Liver (tissue), 9 donors: ENCODE results near the gene LYRM7. TPM values are rescaled to one million over a fixed set of nuclear protein-coding genes. Genes with fewer than 3 reads are reported as not detected.

ENCODE experiments used
- DNase-seq: peaks from one replicate; pipeline ENCODE4 v3.0.0-alpha.2; 2017; ENCODE audit warnings: low spot score
- H3K27ac ChIP-seq, 2 donors: one replicate each; pipeline ENCODE4 v1.7.0; 2013; ENCODE audit warnings: inconsistent platforms in 2 of 2, low read length in 2 of 2, control low read depth in 1 of 2, low read depth in 1 of 2, mild to moderate bottlenecking in 1 of 2
- H3K27me3 ChIP-seq, 4 donors: one replicate each; pipeline versions ENCODE4 v1.6.1 to v1.7.0; 2013; ENCODE audit warnings: low read length in 3 of 4, inconsistent platforms in 1 of 4, mild to moderate bottlenecking in 1 of 4, moderate library complexity in 1 of 4; ENCODE audit not compliant: control insufficient read depth in 4 of 4, insufficient read depth in 4 of 4
- H3K36me3 ChIP-seq, 4 donors: one replicate each; pipeline versions ENCODE4 v1.6.1 to v1.7.0; 2013; ENCODE audit warnings: low read length in 3 of 4, mild to moderate bottlenecking in 3 of 4, low read depth in 1 of 4, moderate library complexity in 1 of 4; ENCODE audit not compliant: control insufficient read depth in 4 of 4, insufficient read depth in 3 of 4
- H3K4me1 ChIP-seq, 4 donors: one replicate each; pipeline versions ENCODE4 v1.6.1 to v1.7.0; 2013; ENCODE audit warnings: low read length in 3 of 4, mild to moderate bottlenecking in 3 of 4, moderate library complexity in 1 of 4; ENCODE audit not compliant: control insufficient read depth in 4 of 4, insufficient read depth in 4 of 4
- H3K4me3 ChIP-seq, 3 donors: one replicate each; pipeline versions ENCODE4 v1.6.1 to v1.7.0; 2013; ENCODE audit warnings: low read length in 3 of 3, control low read depth in 1 of 3, low read depth in 1 of 3, mild to moderate bottlenecking in 1 of 3
- H3K9ac ChIP-seq, 2 donors: one replicate each; pipeline ENCODE4 v1.7.0; 2013; ENCODE audit warnings: low read length in 2 of 2, mild to moderate bottlenecking in 2 of 2, moderate library complexity in 2 of 2, control low read depth in 1 of 2, low read depth in 1 of 2
- H3K9me3 ChIP-seq, 4 donors: one replicate each; pipeline versions ENCODE4 v1.6.1 to v1.7.0; 2013; ENCODE audit warnings: low read length in 3 of 4; ENCODE audit not compliant: control insufficient read depth in 4 of 4
- ATF3 ChIP-seq: IDR thresholded peaks from 2 replicates; pipeline ENCODE4 v1.6.1; 2016; ENCODE audit warnings: antibody characterized with exemption
- CTCF ChIP-seq: fragments of 150-350 bp; IDR thresholded peaks from 2 replicates; pipeline ENCODE4 v1.5.1; 2017; ENCODE audit warnings: improper control_type of control experiment, low read depth, low read length; ENCODE audit not compliant: missing input control
- EGR1 ChIP-seq, 2 donors: IDR thresholded peaks; 2 replicates each; pipeline ENCODE4 v1.6.1; 2016 to 2018; ENCODE audit warnings: antibody characterized with exemption in 2 of 2, low read depth in 2 of 2
- FOXA1 ChIP-seq: IDR thresholded peaks from 2 replicates; pipeline ENCODE4 v1.6.1; 2016; ENCODE audit warnings: antibody characterized with exemption
- HNF4G ChIP-seq: IDR thresholded peaks from 2 replicates; pipeline ENCODE4 v1.6.1; 2016; ENCODE audit warnings: antibody characterized with exemption
- JUND ChIP-seq, 2 donors: IDR thresholded peaks; 2 replicates each; pipeline ENCODE4 v1.6.1; 2016; ENCODE audit warnings: antibody characterized with exemption in 2 of 2
- MAX ChIP-seq: IDR thresholded peaks from 2 replicates; pipeline ENCODE4 v1.6.1; 2016; ENCODE audit warnings: antibody characterized with exemption
- NR2F2 ChIP-seq: IDR thresholded peaks from 2 replicates; pipeline ENCODE4 v1.6.1; 2016; ENCODE audit warnings: antibody characterized with exemption
- RAD21 ChIP-seq, 2 donors: IDR thresholded peaks; 2 replicates each; pipeline ENCODE4 v1.6.1; 2016; ENCODE audit warnings: antibody characterized with exemption in 2 of 2, mild to moderate bottlenecking in 2 of 2
- REST ChIP-seq: IDR thresholded peaks from 2 replicates; pipeline ENCODE4 v1.6.1; 2016; ENCODE audit warnings: antibody characterized with exemption, mild to moderate bottlenecking
- RXRA ChIP-seq, 2 donors: IDR thresholded peaks; 2 replicates each; pipeline ENCODE4 v1.6.1; 2017 to 2018; ENCODE audit warnings: antibody characterized with exemption in 2 of 2, mild to moderate bottlenecking in 1 of 2
- SP1 ChIP-seq: IDR thresholded peaks from 2 replicates; pipeline ENCODE4 v1.6.1; 2018; ENCODE audit warnings: antibody characterized with exemption, mild to moderate bottlenecking
- TAF1 ChIP-seq: conservative IDR thresholded peaks from 2 replicates; pipeline ENCODE4 v1.6.1; 2016; ENCODE audit warnings: antibody characterized with exemption, mild to moderate bottlenecking
- ZBTB33 ChIP-seq: IDR thresholded peaks from 2 replicates; pipeline ENCODE4 v1.6.1; 2016; ENCODE audit warnings: antibody characterized with exemption
- WGBS: extraction: QIAGEN DNeasy Blood & Tissue Kit; methylation state at CpG from one replicate; pipeline ENCODE4 v1.1.7; 2013; 5-methylcytosine and 5-hydroxymethylcytosine counted together
- polyA plus RNA-seq, 2 donors: library from polyadenylated mRNA; stranded (reverse) in 1 of 2; unstranded in 1 of 2; fragments of 200-250 nt in 1 of 2; fragments of >200 nt in 1 of 2; fragmentation: Nextera tagmentation in 1 of 2; extraction: Ambion mirVana in 1 of 2; gene quantifications; one replicate each; pipeline versions ENCODE4 v1.2.1 to v1.2.3, GENCODE V29; 2013 to 2015
- total RNA-seq, 2 donors: library from RNA; depleted of rRNA; stranded (reverse); fragments of >200 nt; gene quantifications; one replicate each; pipeline ENCODE4 v1.2.3, GENCODE V29; 2014
- donor health status: healthy.
- donor health status: healthy.
- donor health status: healthy.
- donor health status: healthy.
- donor health status: healthy.

LYRM7 gene
- total and polyA plus RNA-seq, 4 donors = 2.3 to 7.5 (median 5.8) TPM

GRCh38 chr5:131147258-131147657, 23.5 kb upstream of the LYRM7 start:
- TF ChIP-seq RXRA (IDR thresholded peaks at IDR 0.05) (no peak), CTCF (no peak), SP1 (no peak), HNF4G (no peak), JUND (IDR thresholded peaks at IDR 0.05) (no peak), FOXA1 (no peak), MAX (no peak), RAD21 (IDR thresholded peaks at IDR 0.05) (no peak), NR2F2 (no peak), ATF3 (no peak), TAF1 (no peak)
- no peak overlapping the region for H3K27ac ChIP-seq
- H3K9me3 ChIP-seq = no peaks in the 10 kb centered on the region
- H3K4me1 ChIP-seq = no peaks in the 10 kb centered on the region
- H3K27me3 ChIP-seq = no peaks in the 10 kb centered on the region
- H3K9ac ChIP-seq = no peak overlapping the region
- no peaks in the 10 kb centered on the region for H3K36me3 ChIP-seq
- H3K4me3 ChIP-seq = no peak overlapping the region
- DNase-seq = no peak

- Histone ChIP-seq H3K4me1 (no peaks in the 10 kb centered on the region), H3K36me3 (no peaks in the 10 kb centered on the region), H3K9me3 (no peaks in the 10 kb centered on the region), H3K27me3 (no peaks in the 10 kb centered on the region), H3K4me3 (no peak overlapping the region), H3K27ac (no peak overlapping the region), H3K9ac (no peak overlapping the region)
- DNase-seq = no peak
- TF ChIP-seq EGR1 (IDR thresholded peaks at IDR 0.05; ENCODE audit: low read depth in 2 of 2) (no peak), RXRA (IDR thresholded peaks at IDR 0.05) (no peak), REST (no peak), ZBTB33 (no peak), FOXA1 (no peak), RAD21 (IDR thresholded peaks at IDR 0.05) (no peak)
- 97% methylated on average over 2 of the region's 2 CpGs for WGBS
These were observed 21.9 kb upstream of the LYRM7 start for GRCh38 chr5:131148835-131149234.
